ENCODE measurements around the gene NFASC.

The NFASC gene

GRCh38 chr1:204859861-204860267, 10.8 kb upstream of the NFASC start:
- DNase-seq (ENCODE audit: low spot score) = no peak

- no peak for DNase-seq (ENCODE audit: low spot score)
These were observed 7.6 kb upstream of the NFASC start for GRCh38 chr1:204863024-204863423.

DNA sequence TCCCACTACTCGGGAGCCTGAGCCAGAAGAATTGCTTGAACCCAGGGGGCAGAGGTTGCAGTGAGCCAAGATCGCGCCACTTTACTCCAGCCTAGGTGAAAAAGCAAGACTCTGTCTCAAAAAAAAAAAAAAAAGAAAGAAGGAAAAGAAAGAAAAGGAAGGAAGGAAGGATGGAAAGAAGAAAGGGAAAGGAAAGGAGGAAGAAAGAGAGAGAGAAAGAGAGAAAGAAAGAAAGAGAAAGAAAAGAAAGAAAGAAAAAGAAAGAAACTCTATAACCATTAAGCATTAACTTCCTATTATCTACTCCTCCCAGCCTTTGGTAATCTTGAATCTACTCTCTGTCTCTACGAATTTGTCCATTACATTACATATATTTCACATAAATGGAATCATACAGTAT, 6.9 kb upstream of the NFASC start:
- no peak for DNase-seq (ENCODE audit: low spot score)

DNA sequence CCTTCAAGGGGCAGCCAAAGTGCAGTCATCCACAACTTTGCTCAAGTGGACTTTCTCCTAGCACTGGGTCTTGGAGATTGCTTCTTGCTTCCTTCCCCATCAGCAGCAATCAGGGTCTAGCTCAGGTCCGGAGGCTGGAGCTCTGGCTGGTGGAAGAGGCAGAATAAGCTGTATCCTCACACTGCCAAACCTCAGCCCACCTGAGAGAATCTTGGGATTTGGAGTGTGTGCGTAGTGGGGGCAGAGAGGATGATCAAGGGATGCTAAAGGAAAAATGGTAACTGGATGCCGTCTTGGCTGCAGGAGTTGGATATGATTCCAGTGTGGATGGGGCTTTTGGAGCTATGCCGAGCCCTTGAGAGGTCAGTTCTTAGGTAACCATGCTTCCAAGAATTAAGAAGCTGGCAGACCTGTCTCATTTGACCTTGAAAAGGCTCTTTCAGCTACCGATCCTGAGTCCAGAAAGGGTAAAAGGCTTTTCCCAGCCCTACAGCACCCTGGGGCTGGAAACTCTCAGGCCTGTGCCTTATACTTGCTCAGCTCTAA, 4.5 kb upstream of the NFASC start:
- DNase-seq (ENCODE audit: low spot score) = no peak

GRCh38 chr1:204867203-204867602, 3.5 kb upstream of the NFASC start:
- DNase-seq (ENCODE audit: low spot score) = no peak

DNA sequence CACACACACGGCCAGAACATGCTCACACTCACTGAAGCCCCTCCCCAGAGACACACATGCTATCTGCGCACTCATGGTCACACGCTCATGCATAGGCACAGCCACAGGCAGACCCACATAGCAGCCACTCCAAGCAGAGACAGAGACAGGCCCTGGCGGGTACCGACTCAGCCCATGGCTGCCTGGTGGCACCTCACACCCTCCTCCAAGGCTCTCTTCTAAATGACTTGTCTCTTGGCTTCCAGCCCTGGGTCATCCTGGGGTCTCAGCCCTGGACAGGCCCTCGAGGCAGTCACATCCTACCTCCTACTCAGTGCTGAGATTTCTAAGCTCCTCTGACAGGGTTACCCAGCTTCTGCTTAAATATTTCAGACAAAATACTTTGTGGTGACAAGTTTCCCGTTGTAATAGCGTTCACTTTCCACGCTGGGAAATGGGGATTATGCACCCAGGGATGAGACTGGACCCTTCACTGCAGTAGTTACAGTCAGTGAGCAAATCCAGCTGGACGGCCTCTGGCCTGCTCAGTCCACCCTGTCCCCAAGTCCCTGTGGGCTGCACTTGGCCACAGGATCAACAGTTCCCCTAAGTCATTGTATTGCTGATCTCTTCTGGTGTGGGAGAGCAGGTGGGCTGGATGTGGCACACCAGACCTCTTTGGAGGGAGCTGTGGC, 2.9 kb upstream of the NFASC start:
- DNase-seq (ENCODE audit: low spot score) = no peak

DNA sequence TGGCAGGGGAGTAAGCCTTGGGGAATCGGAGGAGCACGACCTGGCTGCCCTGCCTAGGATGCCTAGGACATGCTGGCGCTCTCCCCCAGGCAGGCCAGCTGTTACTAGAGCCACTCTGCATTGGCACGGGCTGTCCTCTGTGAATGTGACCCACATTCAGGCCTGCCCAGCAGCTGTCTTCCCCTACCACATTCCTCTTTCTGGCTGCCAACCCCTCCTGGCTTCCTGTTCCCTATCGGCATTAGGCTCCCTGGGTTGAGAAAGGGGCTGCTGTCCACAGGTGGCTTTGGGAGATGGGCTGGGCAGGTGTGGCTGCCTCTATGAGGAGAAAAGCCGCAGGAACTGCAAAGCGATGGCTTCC, 2.3 kb upstream of the NFASC start:
- DNase-seq (ENCODE audit: low spot score) = no peak

- DNase-seq (ENCODE audit: low spot score) = no peak
These were observed 1.6 kb upstream of the NFASC start for GRCh38 chr1:204869097-204869496.

DNA sequence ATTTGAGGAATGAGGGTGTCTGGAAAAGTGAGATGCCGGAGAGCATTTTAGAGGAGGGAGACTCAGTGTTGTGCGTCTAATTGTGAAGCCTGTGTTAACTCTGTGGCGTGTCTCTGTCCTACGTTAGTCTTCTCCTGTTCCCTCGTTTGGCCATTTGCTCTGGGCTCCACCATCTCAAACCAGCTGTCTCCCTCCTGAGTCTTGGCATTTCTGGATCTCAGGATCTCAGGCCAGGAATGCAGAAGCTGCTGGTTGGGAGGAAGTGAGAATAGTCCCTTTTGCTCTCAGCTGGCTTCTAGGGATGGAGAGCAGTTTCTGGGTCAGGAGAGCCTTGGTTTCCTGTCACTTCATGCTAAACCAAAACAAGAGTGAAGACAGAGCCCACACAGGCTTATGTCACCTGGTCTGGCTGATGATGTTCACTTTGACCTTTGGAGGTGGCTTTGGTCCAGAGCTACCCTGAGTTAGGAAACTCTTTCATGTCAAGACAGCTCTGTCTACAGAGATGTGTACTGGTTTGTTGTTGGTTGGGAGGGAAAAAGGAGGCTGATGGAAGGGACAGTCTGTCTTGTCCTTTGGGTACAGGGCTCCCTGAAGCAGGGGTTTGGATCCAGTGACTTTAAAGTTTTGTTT, 859 bp downstream of the NFASC start:
- peak; percentile 21 for DNase-seq (ENCODE audit: low spot score)

- peak; percentile 27 for DNase-seq (ENCODE audit: low spot score)
These were observed 1.7 kb downstream of the NFASC start for GRCh38 chr1:204872262-204872881.

DNA sequence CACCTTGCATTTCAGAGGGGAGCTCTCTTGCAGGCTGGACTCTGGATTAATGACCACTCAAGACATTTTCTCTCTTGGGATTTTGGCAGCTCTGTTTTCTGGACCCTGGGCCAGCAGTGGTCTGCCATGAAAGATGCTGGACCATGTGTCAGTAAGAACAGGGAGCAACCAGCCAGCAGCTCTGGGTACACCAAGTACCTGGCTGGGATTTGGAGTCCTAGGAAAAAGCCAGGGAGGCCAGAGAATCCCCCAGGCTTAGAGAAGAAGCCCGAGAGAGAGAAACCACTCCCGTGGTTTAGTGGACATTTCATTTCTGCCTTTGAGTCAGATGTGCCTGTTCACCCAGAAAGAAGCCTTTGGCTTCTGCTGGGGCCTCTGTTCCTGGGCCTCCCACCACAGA, 2.5 kb downstream of the NFASC start:
- DNase-seq (ENCODE audit: low spot score) = peak; percentile 16

- peak; percentile 24 for DNase-seq (ENCODE audit: low spot score)
These were observed 3.1 kb downstream of the NFASC start for GRCh38 chr1:204873714-204874113.

DNA sequence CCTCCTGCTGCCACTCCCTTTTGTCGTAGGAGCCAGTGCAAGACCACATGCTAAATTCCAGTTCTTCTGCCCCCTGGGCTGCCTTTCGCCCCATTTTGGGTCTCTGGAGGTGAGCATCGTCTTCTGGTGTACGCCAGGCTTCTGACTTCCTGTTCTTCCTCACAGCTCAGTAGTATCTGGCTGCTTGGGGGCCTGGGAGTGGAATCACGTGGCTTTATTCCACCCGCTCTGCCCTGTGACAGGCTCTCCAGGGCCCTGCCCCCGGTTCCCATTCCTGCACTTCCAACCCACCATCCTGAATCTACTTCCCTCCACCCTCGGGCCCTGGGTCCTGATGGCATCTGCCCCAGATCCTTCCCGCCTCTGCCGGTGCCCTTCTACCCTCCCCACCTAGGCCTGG, 3.6 kb downstream of the NFASC start:
- DNase-seq (ENCODE audit: low spot score) = peak; percentile 36

- DNase-seq (ENCODE audit: low spot score) = peak; percentile 20
These were observed 4.6 kb downstream of the NFASC start for GRCh38 chr1:204875255-204875654.

- DNase-seq (ENCODE audit: low spot score) = peak; percentile 28
These were observed 8.1 kb downstream of the NFASC start for GRCh38 chr1:204878621-204879234.

DNA sequence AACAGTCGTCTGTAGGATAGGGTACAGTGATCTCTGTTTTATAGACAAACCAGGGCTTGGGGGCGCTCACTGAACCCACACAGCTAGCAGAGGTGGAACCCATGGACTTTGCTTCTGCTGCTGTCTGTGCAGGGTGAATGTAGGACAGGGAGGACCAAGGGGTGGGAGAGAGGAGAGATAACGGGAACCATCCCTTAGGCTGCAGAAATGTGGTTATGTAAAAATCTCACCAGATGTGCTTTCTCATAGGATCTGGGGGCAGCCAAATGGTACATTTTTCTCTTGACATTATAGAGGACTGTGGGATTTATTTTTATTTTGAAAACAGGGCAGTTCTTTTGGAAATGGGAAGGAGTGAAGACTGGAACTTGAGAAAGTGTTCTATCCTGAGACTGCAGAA, 8.7 kb downstream of the NFASC start:
- no peak for DNase-seq (ENCODE audit: low spot score)

GRCh38 chr1:204880906-204881305, 10.2 kb downstream of the NFASC start:
- DNase-seq (ENCODE audit: low spot score) = peak; percentile 36

DNA sequence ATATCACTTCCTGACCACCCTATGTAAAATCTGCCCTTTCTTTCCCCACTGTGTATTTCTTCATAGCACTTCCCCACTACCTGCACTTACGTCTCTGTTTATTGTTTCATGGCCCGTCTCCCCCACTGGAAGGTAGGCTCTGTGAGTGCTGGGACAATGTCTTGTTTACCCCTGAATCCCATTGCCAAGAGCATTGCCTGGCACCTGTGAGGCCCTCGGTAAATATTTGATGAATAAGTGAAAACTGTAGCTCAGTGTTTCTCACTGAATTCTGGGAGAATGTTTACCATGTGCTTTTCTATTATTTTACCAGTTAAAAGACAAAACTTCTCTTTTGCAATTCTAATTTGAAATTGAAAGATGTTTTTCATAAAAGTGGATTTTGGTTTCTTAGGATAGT, 11.8 kb downstream of the NFASC start:
- DNase-seq (ENCODE audit: low spot score) = no peak

GRCh38 chr1:204883405-204883804, 12.7 kb downstream of the NFASC start:
- no peak for DNase-seq (ENCODE audit: low spot score)

DNA sequence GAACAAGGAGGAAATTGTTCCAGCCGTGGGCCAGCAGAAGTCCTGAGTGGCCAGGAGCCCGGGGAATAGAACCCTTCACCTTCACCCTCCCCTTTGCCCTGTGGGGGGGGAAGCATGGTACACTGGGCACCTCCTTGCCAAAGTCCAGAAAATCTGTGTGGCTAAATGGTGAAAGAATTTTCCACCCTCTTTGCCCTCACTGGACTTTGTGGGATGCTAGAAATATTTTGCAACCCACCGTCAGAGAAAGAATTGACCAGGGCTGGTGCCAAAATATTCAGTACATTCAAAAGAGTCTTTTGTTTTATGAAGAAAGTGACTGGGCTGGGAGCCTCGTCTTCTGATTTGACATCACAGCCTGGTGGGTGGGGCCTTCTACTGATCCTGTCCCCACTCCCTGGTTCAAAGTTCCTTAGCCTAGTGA, 14.6 kb downstream of the NFASC start:
- no peak for DNase-seq (ENCODE audit: low spot score)

DNA sequence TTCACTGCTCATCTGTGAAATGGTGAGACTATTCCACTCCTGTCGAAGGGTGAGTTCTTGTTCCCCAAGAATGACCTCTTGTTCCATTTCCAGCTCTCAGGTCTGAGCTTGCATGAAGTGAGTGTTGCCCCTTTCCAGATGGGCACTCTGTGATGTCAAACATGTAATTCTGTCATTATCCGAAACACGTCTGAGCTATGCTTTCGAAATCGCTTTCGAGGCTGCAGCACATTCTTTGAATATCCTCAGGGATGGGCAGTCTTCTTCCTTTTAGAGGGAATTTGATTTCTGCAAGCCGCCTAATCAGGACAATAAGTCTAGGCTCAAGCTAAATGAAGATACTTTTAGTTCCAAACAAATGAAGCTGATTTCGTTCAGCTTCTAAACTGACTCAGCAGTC, 15.1 kb downstream of the NFASC start:
- no peak for DNase-seq (ENCODE audit: low spot score)

DNA sequence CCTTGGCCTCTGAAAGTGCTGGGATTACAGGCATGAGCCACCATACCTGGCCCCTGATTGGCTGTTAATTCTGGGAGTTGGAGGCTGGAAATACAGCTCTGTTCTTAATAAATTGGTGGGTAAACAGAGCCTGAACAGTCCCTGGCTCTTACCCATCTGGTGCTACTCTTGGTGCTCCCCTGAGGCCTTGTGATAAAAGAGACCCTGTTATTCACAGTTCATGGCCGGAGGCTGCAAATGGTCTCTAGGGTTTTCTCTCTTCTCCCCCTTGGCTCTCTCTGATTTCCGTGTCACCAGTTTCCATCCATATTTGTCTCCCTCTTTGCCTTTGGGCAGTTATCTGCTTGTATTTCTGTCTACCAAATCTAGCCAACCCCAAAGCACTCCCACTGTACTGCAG, 17.2 kb downstream of the NFASC start:
- DNase-seq (ENCODE audit: low spot score) = no peak

DNA sequence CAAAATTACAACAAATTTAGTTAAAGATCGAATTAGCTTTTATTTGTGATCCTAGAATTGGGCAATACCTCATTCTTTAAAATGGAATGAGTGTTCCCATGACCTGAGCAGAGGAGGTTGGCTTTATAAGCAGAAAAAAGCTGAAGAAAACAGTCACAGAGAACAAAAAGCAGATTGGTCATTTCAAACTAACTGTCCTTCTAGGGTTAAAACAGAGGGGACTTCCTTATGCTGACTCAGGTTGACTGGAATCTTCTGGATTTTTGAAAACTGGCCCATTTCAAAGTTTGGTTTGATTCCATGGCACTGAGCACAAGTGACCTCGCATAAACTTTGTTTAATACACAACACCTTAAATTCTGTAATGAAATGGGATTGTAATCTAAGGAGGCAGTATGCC, 17.6 kb downstream of the NFASC start:
- DNase-seq (ENCODE audit: low spot score) = no peak

Data from ecto neural progenitor cell (in vitro differentiated cells).